HG03432 (cell line): ENCODE measurements around the gene KDR.

Experiments used
- ATAC-seq: cut with Tn5 transposase; IDR thresholded peaks from one replicate; pipeline ENCODE4 v1.9.1; 2021; ENCODE audit warnings: mild to moderate bottlenecking, moderate library complexity; ENCODE audit not compliant: unreplicated experiment

KDR gene

GRCh38 chr4:55031158-55031557, 94.2 kb downstream of the KDR start:
- ATAC-seq: no peak

- no peak for ATAC-seq
Observed at GRCh38 chr4:55030589-55030988, 94.8 kb downstream of the KDR start.

GRCh38 chr4:55029821-55030503, 95.4 kb downstream of the KDR start:
- no peak for ATAC-seq

GRCh38 chr4:55029321-55029720, 96.1 kb downstream of the KDR start:
- ATAC-seq: no peak
